Measurements from ENCODE around the gene CRADD. TPM values are rescaled to one million over a fixed set of nuclear protein-coding genes. Genes with fewer than 3 reads are reported as not detected.

Gene CRADD
- total RNA-seq, 2 donors from 2014 or later: 9.6 to 10.1 TPM

- Mint-ChIP-seq H3K9me3 (no peaks in the 10 kb centered on the region), H3K36me3 (peaks cover 8 to 10% of the 10 kb centered on the region in 2 donors), H3K27ac (no peak overlapping the region)
- DNase-seq (ENCODE audit: low spot score in 2 of 2) (no peak), ATAC-seq (no peak)
Observed at GRCh38 chr12:93686572-93687356, 9.6 kb downstream of the CRADD start.

GRCh38 chr12:93689076-93689834 is 12.1 kb downstream of the CRADD start:
- DNase-seq (ENCODE audit: low spot score in 2 of 2) (no peak), ATAC-seq (no peak)
- H3K27ac Mint-ChIP-seq: peak overlapping the region in 1 of 2 donors; percentile 40
- peaks cover 4% of the 10 kb centered on the region in 2 donors for H3K9me3 Mint-ChIP-seq
- peaks cover 16 to 19% of the 10 kb centered on the region in 2 donors for H3K36me3 Mint-ChIP-seq

GRCh38 chr12:93696462-93696861 is 19.3 kb downstream of the CRADD start:
- H3K36me3 Mint-ChIP-seq: peaks cover 8 to 9% of the 10 kb centered on the region in 2 donors
- DNase-seq (ENCODE audit: low spot score in 2 of 2) (no peak), ATAC-seq (no peak)
- no peak overlapping the region for H3K27ac Mint-ChIP-seq
- peaks cover 4% of the 10 kb centered on the region in 2 donors for H3K9me3 Mint-ChIP-seq

GRCh38 chr12:93698307-93699092 is 21.3 kb downstream of the CRADD start:
- Mint-ChIP-seq H3K27ac (no peak overlapping the region), H3K36me3 (no peaks in the 10 kb centered on the region), H3K9me3 (no peaks in the 10 kb centered on the region)
- DNase-seq (ENCODE audit: low spot score in 2 of 2) (no peak), ATAC-seq (no peak)

- DNase-seq (ENCODE audit: low spot score in 2 of 2): no peak
- H3K9me3 Mint-ChIP-seq: peaks cover 0 to 4% of the 10 kb centered on the region in 2 donors
- no peak for ATAC-seq
- H3K36me3 Mint-ChIP-seq: peaks cover 2 to 6% of the 10 kb centered on the region in 2 donors
- no peak overlapping the region for H3K27ac Mint-ChIP-seq
Observed at GRCh38 chr12:93699271-93700145, 22.3 kb downstream of the CRADD start.

GRCh38 chr12:93702707-93703315 is 25.6 kb downstream of the CRADD start:
- ATAC-seq: no peak
- Mint-ChIP-seq H3K27ac (no peak overlapping the region), H3K36me3 (peaks cover 8 to 20% of the 10 kb centered on the region in 2 donors), H3K9me3 (peaks cover under 1 to 11% of the 10 kb centered on the region in 2 donors)
- DNase-seq (ENCODE audit: low spot score in 2 of 2): no peak

GRCh38 chr12:93704122-93704521 is 26.9 kb downstream of the CRADD start:
- Mint-ChIP-seq H3K36me3 (peaks cover 14 to 32% of the 10 kb centered on the region in 2 donors), H3K27ac (peak overlapping the region; percentile 9 to 50), H3K9me3 (peaks cover 9 to 19% of the 10 kb centered on the region in 2 donors)
- no peak for DNase-seq (ENCODE audit: low spot score in 2 of 2)
- ATAC-seq: peak in 1 of 2 donors; percentile 82

GRCh38 chr12:93704625-93705024 is 27.4 kb downstream of the CRADD start:
- ATAC-seq: no peak
- DNase-seq (ENCODE audit: low spot score in 2 of 2): no peak
- peak overlapping the region; percentile 9 to 50 for H3K27ac Mint-ChIP-seq
- peaks cover 17 to 38% of the 10 kb centered on the region in 2 donors for H3K36me3 Mint-ChIP-seq
- H3K9me3 Mint-ChIP-seq: peaks cover 14 to 23% of the 10 kb centered on the region in 2 donors

GRCh38 chr12:93705237-93705636 is 28.1 kb downstream of the CRADD start:
- no peak for ATAC-seq
- Mint-ChIP-seq H3K27ac (peak overlapping the region in 1 of 2 donors; percentile 50), H3K9me3 (peaks cover 20 to 28% of the 10 kb centered on the region in 2 donors), H3K36me3 (peaks cover 24 to 44% of the 10 kb centered on the region in 2 donors)
- no peak for DNase-seq (ENCODE audit: low spot score in 2 of 2)

GRCh38 chr12:93706387-93706786 is 29.2 kb downstream of the CRADD start:
- Mint-ChIP-seq H3K27ac (no peak overlapping the region), H3K9me3 (peaks cover 20 to 28% of the 10 kb centered on the region in 2 donors), H3K36me3 (peaks cover 26 to 47% of the 10 kb centered on the region in 2 donors)
- ATAC-seq (no peak), DNase-seq (ENCODE audit: low spot score in 2 of 2) (no peak)

- no peak for DNase-seq (ENCODE audit: low spot score in 2 of 2)
- no peak for ATAC-seq
- H3K36me3 Mint-ChIP-seq: peaks cover 26 to 47% of the 10 kb centered on the region in 2 donors
- peaks cover 20 to 28% of the 10 kb centered on the region in 2 donors for H3K9me3 Mint-ChIP-seq
- H3K27ac Mint-ChIP-seq: no peak overlapping the region
Observed at GRCh38 chr12:93706824-93707223, 29.6 kb downstream of the CRADD start.

- peaks cover 20 to 32% of the 10 kb centered on the region in 2 donors for H3K9me3 Mint-ChIP-seq
- no peak for DNase-seq (ENCODE audit: low spot score in 2 of 2)
- no peak overlapping the region for H3K27ac Mint-ChIP-seq
- ATAC-seq: peak in 1 of 2 donors; percentile 14
- peaks cover 26 to 52% of the 10 kb centered on the region in 2 donors for H3K36me3 Mint-ChIP-seq
Observed at GRCh38 chr12:93707836-93708235, 30.7 kb downstream of the CRADD start.

- DNase-seq (ENCODE audit: low spot score in 2 of 2) (no peak), ATAC-seq (no peak)
- Mint-ChIP-seq H3K9me3 (peaks cover 20 to 32% of the 10 kb centered on the region in 2 donors), H3K36me3 (peaks cover 26 to 52% of the 10 kb centered on the region in 2 donors), H3K27ac (peak overlapping the region in 1 of 2 donors; percentile 16)
Observed at GRCh38 chr12:93708952-93709351, 31.8 kb downstream of the CRADD start.

GRCh38 chr12:93709386-93709785 is 32.2 kb downstream of the CRADD start:
- Mint-ChIP-seq H3K9me3 (peaks cover 20 to 29% of the 10 kb centered on the region in 2 donors), H3K27ac (no peak overlapping the region), H3K36me3 (peaks cover 25 to 47% of the 10 kb centered on the region in 2 donors)
- DNase-seq (ENCODE audit: low spot score in 2 of 2) (no peak), ATAC-seq (no peak)

GRCh38 chr12:93710574-93710926 is 33.4 kb downstream of the CRADD start:
- no peak for DNase-seq (ENCODE audit: low spot score in 2 of 2)
- H3K36me3 Mint-ChIP-seq: peaks cover 19 to 41% of the 10 kb centered on the region in 2 donors
- no peak overlapping the region for H3K27ac Mint-ChIP-seq
- ATAC-seq: no peak
- peaks cover 20 to 28% of the 10 kb centered on the region in 2 donors for H3K9me3 Mint-ChIP-seq

Measured in activated naive CD4-positive, alpha-beta T cell treated with anti-CD3 and anti-CD28 coated beads, Interleukin-2, amount 50 U/mL, for 72 hours (primary cell).